ENCODE measurements around the gene CLIP2.

DNA sequence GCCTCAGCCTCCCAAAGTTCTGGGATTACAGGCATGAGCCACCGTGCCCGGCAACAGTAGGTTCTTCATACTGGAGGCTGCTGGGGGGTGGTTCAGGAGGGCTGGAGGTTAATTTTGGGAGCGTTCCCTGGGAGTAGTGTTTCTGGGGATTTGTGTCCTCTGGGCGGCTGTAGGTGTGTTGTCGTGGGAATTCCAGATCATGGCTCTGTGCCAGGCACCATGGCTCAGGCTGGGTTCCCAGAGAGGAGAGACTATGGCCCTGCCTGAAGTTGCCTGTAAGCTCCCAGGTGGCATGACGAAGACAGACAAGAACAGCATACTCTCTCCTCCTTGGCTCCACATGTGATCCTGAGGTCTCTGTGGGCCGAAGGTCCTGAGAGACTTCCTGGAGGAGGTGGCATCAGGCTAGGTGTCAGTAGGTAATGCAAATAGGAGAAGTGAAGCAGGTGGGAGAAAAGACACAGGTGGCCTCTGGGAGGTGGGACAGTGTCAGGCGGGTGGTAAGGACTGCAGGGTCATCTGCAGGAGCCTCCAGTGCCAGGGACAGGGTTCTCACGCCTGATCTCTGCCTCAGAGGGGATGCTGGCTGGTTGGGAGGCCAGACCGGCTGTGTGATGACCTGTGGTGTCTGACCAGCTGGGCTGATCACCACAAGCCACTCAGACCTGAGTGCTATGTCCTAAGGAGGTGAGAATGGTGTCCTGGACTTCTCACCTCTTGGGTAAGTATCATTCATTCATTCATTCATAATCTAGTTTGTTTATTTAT lies 18.7 kb downstream of the CLIP2 start:
- TF ChIP-seq, protein P1, sequence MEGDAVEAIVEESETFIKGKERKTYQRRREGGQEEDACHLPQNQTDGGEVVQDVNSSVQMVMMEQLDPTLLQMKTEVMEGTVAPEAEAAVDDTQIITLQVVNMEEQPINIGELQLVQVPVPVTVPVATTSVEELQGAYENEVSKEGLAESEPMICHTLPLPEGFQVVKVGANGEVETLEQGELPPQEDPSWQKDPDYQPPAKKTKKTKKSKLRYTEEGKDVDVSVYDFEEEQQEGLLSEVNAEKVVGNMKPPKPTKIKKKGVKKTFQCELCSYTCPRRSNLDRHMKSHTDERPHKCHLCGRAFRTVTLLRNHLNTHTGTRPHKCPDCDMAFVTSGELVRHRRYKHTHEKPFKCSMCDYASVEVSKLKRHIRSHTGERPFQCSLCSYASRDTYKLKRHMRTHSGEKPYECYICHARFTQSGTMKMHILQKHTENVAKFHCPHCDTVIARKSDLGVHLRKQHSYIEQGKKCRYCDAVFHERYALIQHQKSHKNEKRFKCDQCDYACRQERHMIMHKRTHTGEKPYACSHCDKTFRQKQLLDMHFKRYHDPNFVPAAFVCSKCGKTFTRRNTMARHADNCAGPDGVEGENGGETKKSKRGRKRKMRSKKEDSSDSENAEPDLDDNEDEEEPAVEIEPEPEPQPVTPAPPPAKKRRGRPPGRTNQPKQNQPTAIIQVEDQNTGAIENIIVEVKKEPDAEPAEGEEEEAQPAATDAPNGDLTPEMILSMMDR (IDR thresholded peaks at IDR 0.05; ENCODE audit: borderline replicate concordance, extremely low read depth, low read length, poor library complexity, severe bottlenecking): no peak
- TF ChIP-seq EZH2 (IDR thresholded peaks at IDR 0.05; ENCODE audit: borderline replicate concordance, low read depth, low read length, severe bottlenecking): no peak
